Spinal cord (tissue), 10 donors: ENCODE results near the gene RARG. TPM values are rescaled to one million over a fixed set of nuclear protein-coding genes. Genes with fewer than 3 reads are reported as not detected.

Source experiments
- DNase-seq, 6 donors: peaks; one replicate each; pipeline versions ENCODE4 v3.0.0 to v3.0.0-alpha.2; 2013 to 2015; ENCODE audit warnings: low spot score in 6 of 6, low read depth in 4 of 6
- H3K27ac ChIP-seq: one replicate; pipeline ENCODE4 v1.5.1; 2013; ENCODE audit warnings: low read depth, low read length, control low read depth
- H3K27me3 ChIP-seq: one replicate; pipeline ENCODE4 v1.6.1; 2013; ENCODE audit warnings: low read length; ENCODE audit not compliant: control insufficient read depth, insufficient read depth
- H3K36me3 ChIP-seq: one replicate; pipeline ENCODE4 v1.6.1; 2013; ENCODE audit warnings: low read length; ENCODE audit not compliant: control insufficient read depth, insufficient read depth
- H3K4me1 ChIP-seq: one replicate; pipeline ENCODE4 v1.6.1; 2013; ENCODE audit warnings: low read length; ENCODE audit not compliant: control insufficient read depth, insufficient read depth
- H3K4me3 ChIP-seq: one replicate; pipeline ENCODE4 v1.5.1; 2013; ENCODE audit warnings: low read depth, low read length, control low read depth
- H3K9me3 ChIP-seq: one replicate; pipeline ENCODE4 v1.6.1; 2013; ENCODE audit warnings: low read length; ENCODE audit not compliant: control insufficient read depth, insufficient read depth
- WGBS: methylation state at CpG from one replicate; pipeline ENCODE4 v1.1.5; 2013; ENCODE audit warnings: missing lambda C conversion rate; ENCODE audit not compliant: insufficient coverage; 5-methylcytosine and 5-hydroxymethylcytosine counted together
- polyA plus RNA-seq, 2 donors: library from polyadenylated mRNA; unstranded; fragments of 120-200 nt; gene quantifications; one replicate each; pipeline ENCODE4 v1.2.1, GENCODE V29; 2013; ENCODE audit not compliant: insufficient read length in 2 of 2
- total RNA-seq, 2 donors: library from RNA; depleted of rRNA in 1 of 2; stranded (reverse); fragments of 120-200 nt in 1 of 2; fragments of >200 nt in 1 of 2; gene quantifications; one replicate each; pipeline versions ENCODE4 v1.2.3 to v1.2.4, GENCODE V29; 2013 to 2014
- donor health status: healthy.

The RARG gene
- total and polyA plus RNA-seq, 4 donors: 10.8 to 20.1 (median 15.2) TPM

- Histone ChIP-seq H3K27ac (peak overlapping the region; percentile 52), H3K4me1 (peaks cover 20% of the 10 kb centered on the region), H3K27me3 (no peaks in the 10 kb centered on the region), H3K9me3 (no peaks in the 10 kb centered on the region), H3K4me3 (peak overlapping the region; percentile 91), H3K36me3 (peaks cover 3% of the 10 kb centered on the region)
- WGBS: 20% methylated on average over 1 of the region's 18 CpGs
- DNase-seq: no peak
These were observed 35.4 kb upstream of the RARG start for GRCh38 chr12:53267306-53267998.

GRCh38 chr12:53265783-53266182 is 33.8 kb upstream of the RARG start:
- no peaks in the 10 kb centered on the region for H3K27me3 ChIP-seq
- H3K27ac ChIP-seq: no peak overlapping the region
- no peak overlapping the region for H3K4me3 ChIP-seq
- no peaks in the 10 kb centered on the region for H3K9me3 ChIP-seq
- WGBS: no CpG with 5 or more reads among the region's 2 CpGs
- H3K36me3 ChIP-seq: peaks cover 3% of the 10 kb centered on the region
- no peak for DNase-seq
- peaks cover 20% of the 10 kb centered on the region for H3K4me1 ChIP-seq

- Histone ChIP-seq H3K4me3 (no peak overlapping the region), H3K9me3 (no peaks in the 10 kb centered on the region), H3K27me3 (no peaks in the 10 kb centered on the region), H3K4me1 (peaks cover 4% of the 10 kb centered on the region), H3K36me3 (peaks cover 13% of the 10 kb centered on the region), H3K27ac (no peak overlapping the region)
- DNase-seq: no peak
- 81% methylated on average over 4 of the region's 6 CpGs for WGBS
These were observed 27.9 kb upstream of the RARG start for GRCh38 chr12:53259891-53260290.

GRCh38 chr12:53258541-53259539 is 26.8 kb upstream of the RARG start:
- WGBS: 69% methylated on average over 4 of the region's 7 CpGs
- peaks cover 9% of the 10 kb centered on the region for H3K4me1 ChIP-seq
- H3K27ac ChIP-seq: peak overlapping the region; percentile 61
- no peak overlapping the region for H3K4me3 ChIP-seq
- H3K27me3 ChIP-seq: no peaks in the 10 kb centered on the region
- H3K9me3 ChIP-seq: no peaks in the 10 kb centered on the region
- DNase-seq: no peak
- H3K36me3 ChIP-seq: peaks cover 22% of the 10 kb centered on the region

- H3K4me3 ChIP-seq: no peak overlapping the region
- peaks cover 32% of the 10 kb centered on the region for H3K4me1 ChIP-seq
- no peaks in the 10 kb centered on the region for H3K27me3 ChIP-seq
- H3K36me3 ChIP-seq: peaks cover 35% of the 10 kb centered on the region
- no peak overlapping the region for H3K27ac ChIP-seq
- no peak for DNase-seq
- no CpG with 5 or more reads among the region's 3 CpGs for WGBS
- H3K9me3 ChIP-seq: no peaks in the 10 kb centered on the region
These were observed 24.0 kb upstream of the RARG start for GRCh38 chr12:53255996-53256395.

- H3K27me3 ChIP-seq: no peaks in the 10 kb centered on the region
- no CpG with 5 or more reads among the region's 1 CpG for WGBS
- peaks cover 34% of the 10 kb centered on the region for H3K4me1 ChIP-seq
- peaks cover 35% of the 10 kb centered on the region for H3K36me3 ChIP-seq
- no peak overlapping the region for H3K4me3 ChIP-seq
- no peak for DNase-seq
- H3K9me3 ChIP-seq: no peaks in the 10 kb centered on the region
- H3K27ac ChIP-seq: no peak overlapping the region
These were observed 23.0 kb upstream of the RARG start for GRCh38 chr12:53254816-53255545.

- Histone ChIP-seq H3K9me3 (no peaks in the 10 kb centered on the region), H3K27ac (no peak overlapping the region), H3K4me3 (peak overlapping the region; percentile 83), H3K4me1 (peaks cover 34% of the 10 kb centered on the region), H3K27me3 (no peaks in the 10 kb centered on the region), H3K36me3 (peaks cover 35% of the 10 kb centered on the region)
- DNase-seq: no peak
- 95% methylated on average over 13 of the region's 13 CpGs for WGBS
These were observed 21.3 kb upstream of the RARG start for GRCh38 chr12:53253298-53253697.

- H3K27ac ChIP-seq: peak overlapping the region; percentile 64
These were observed 20.4 kb upstream of the RARG start for GRCh38 chr12:53252349-53252916.

More at GRCh38 chr12:53252349-53252916, 20.4 kb upstream of the RARG start:
- WGBS: 7% methylated on average over 11 of the region's 19 CpGs
- H3K4me1 ChIP-seq: peaks cover 34% of the 10 kb centered on the region
- H3K9me3 ChIP-seq: no peaks in the 10 kb centered on the region
- H3K27me3 ChIP-seq: no peaks in the 10 kb centered on the region
- DNase-seq: no peak
- H3K4me3 ChIP-seq: peak overlapping the region; percentile 83
- peaks cover 35% of the 10 kb centered on the region for H3K36me3 ChIP-seq
